IMR-90 (cell line): ENCODE data around the gene SLC17A3. TPM values are rescaled to one million over a fixed set of nuclear protein-coding genes. Genes with fewer than 3 reads are reported as not detected.

Experiments used
- ATAC-seq: fragments of 200-7000 bp; cut with Tn5 transposase; 2 replicates; pipeline ENCODE4 v1.9.1; 2020; ENCODE audit warnings: low read depth, mild to moderate bottlenecking, moderate library complexity
- BruUV-seq: library from RNA; stranded (reverse); fragments of 400-500 nt; replicated peaks from 2 replicates; lab custom pipeline; 2021; lab: Mats Ljungman, UMichigan
- CTCF ChIA-PET: fragments of 300-600 bp; formaldehyde crosslinking; extraction: SDS; loops from one replicate; lab custom pipeline; 2021; ENCODE audit warnings: antibody characterized with exemption; lab: Yijun Ruan, JAX
- POLR2A ChIA-PET: fragments of 300-600 bp; sonication (Branson Sonifier 250); formaldehyde crosslinking; loops from one replicate; lab custom pipeline; 2022; ENCODE audit warnings: antibody characterized with exemption; ENCODE audit not compliant: unreplicated experiment; lab: Charles Lee
- DNase-seq: peaks from one replicate; pipeline ENCODE4 v3.0.0; 2013
- H2AFZ ChIP-seq: replicated peaks from 2 replicates; pipeline ENCODE3; 2013; ENCODE audit warnings: low read length, mild to moderate bottlenecking; ENCODE audit not compliant: poor library complexity
- H2AK5ac ChIP-seq: 2 replicates; pipeline ENCODE4 v1.6.1; 2013; ENCODE audit warnings: low read depth, low read length, inconsistent platforms
- H2AK9ac ChIP-seq: replicated peaks from 2 replicates; pipeline ENCODE3; 2013; ENCODE audit warnings: mild to moderate bottlenecking, low read depth, low read length, moderate library complexity; ENCODE audit not compliant: poor library complexity
- H2BK120ac ChIP-seq: 2 replicates; pipeline ENCODE4 v1.6.1; 2013; ENCODE audit warnings: low read depth, low read length, inconsistent platforms
- H2BK15ac ChIP-seq: 3 replicates; pipeline ENCODE4 v1.6.1; 2013; ENCODE audit warnings: low read depth, low read length, inconsistent platforms
- H2BK20ac ChIP-seq: 2 replicates; pipeline ENCODE4 v1.6.1; 2013; ENCODE audit warnings: low read depth, mild to moderate bottlenecking, inconsistent platforms, low read length, moderate library complexity
- H2BK5ac ChIP-seq: 2 replicates; pipeline ENCODE4 v1.6.1; 2013; ENCODE audit warnings: mild to moderate bottlenecking, low read depth, low read length, inconsistent platforms; ENCODE audit not compliant: poor library complexity, severe bottlenecking
- H3K14ac ChIP-seq: replicated peaks from 2 replicates; pipeline ENCODE4 v1.6.1; 2013; ENCODE audit warnings: low read depth, low read length, inconsistent platforms
- H3K18ac ChIP-seq: 2 replicates; pipeline ENCODE4 v1.6.1; 2013; ENCODE audit warnings: low read depth, low read length, control low read depth
- H3K23ac ChIP-seq: 2 replicates; pipeline ENCODE4 v1.6.1; 2013; ENCODE audit warnings: low read depth, low read length, inconsistent platforms
- H3K27ac ChIP-seq: 2 replicates; pipeline ENCODE4 v1.5.1; 2013; ENCODE audit warnings: mild to moderate bottlenecking, control low read depth, low read length; ENCODE audit not compliant: insufficient read depth
- H3K27me3 ChIP-seq: 2 replicates; pipeline ENCODE4 v1.6.1; 2013; ENCODE audit warnings: low read length; ENCODE audit not compliant: control insufficient read depth, insufficient read depth
- H3K36me3 ChIP-seq: 2 replicates; pipeline ENCODE4 v1.6.1; 2013; ENCODE audit warnings: low read length, mixed read lengths; ENCODE audit not compliant: control insufficient read depth, insufficient read depth
- H3K4ac ChIP-seq: 2 replicates; pipeline ENCODE4 v1.6.1; 2013; ENCODE audit warnings: low read depth, low read length, inconsistent platforms
- H3K4me1 ChIP-seq: 2 replicates; pipeline ENCODE4 v1.6.1; 2013; ENCODE audit warnings: low read length, mixed read lengths; ENCODE audit not compliant: control insufficient read depth, insufficient read depth
- H3K4me2 ChIP-seq: 2 replicates; pipeline ENCODE4 v1.6.1; 2013; ENCODE audit warnings: low read depth, mild to moderate bottlenecking, control low read depth, low read length, moderate library complexity
- H3K4me3 ChIP-seq: 2 replicates; pipeline ENCODE4 v1.5.1; 2013; ENCODE audit warnings: low read depth, mild to moderate bottlenecking, control low read depth, low read length, moderate library complexity; ENCODE audit not compliant: insufficient read depth
- H3K56ac ChIP-seq: 2 replicates; pipeline ENCODE4 v1.6.1; 2013; ENCODE audit warnings: low read length, inconsistent platforms; ENCODE audit not compliant: insufficient read depth; ENCODE audit errors: extremely low read depth
- H3K79me1 ChIP-seq, 2 experiments: 2 replicates each; pipeline ENCODE4 v1.6.1; 2013; ENCODE audit warnings: low read length in 2 of 2, inconsistent platforms in 1 of 2, low read depth in 1 of 2
- H3K9ac ChIP-seq: 2 replicates; pipeline ENCODE4 v1.6.1; 2013; ENCODE audit warnings: low read depth, low read length, control low read depth
- H3K9me1 ChIP-seq: 2 replicates; pipeline ENCODE4 v1.6.1; 2013; ENCODE audit warnings: low read length, inconsistent platforms; ENCODE audit not compliant: insufficient read depth
- H3K9me3 ChIP-seq: 2 replicates; pipeline ENCODE4 v1.6.1; 2013; ENCODE audit warnings: low read length; ENCODE audit not compliant: control insufficient read depth, insufficient read depth
- H4K20me1 ChIP-seq: 2 replicates; pipeline ENCODE4 v1.6.1; 2013; ENCODE audit warnings: low read length, inconsistent platforms; ENCODE audit not compliant: insufficient read depth
- H4K5ac ChIP-seq: 2 replicates; pipeline ENCODE4 v1.6.1; 2013; ENCODE audit warnings: mild to moderate bottlenecking, low read depth, low read length, control low read depth
- H4K8ac ChIP-seq, 2 experiments: 2 replicates each; pipeline ENCODE4 v1.6.1; 2013; ENCODE audit warnings: low read depth in 2 of 2, low read length in 2 of 2, control low read depth in 1 of 2, inconsistent platforms in 1 of 2
- H4K91ac ChIP-seq: 2 replicates; pipeline ENCODE4 v1.6.1; 2013; ENCODE audit warnings: low read depth, low read length, inconsistent platforms; ENCODE audit not compliant: insufficient read depth
- BHLHE40 ChIP-seq: fragments of 150-350 bp; IDR thresholded peaks from 2 replicates; pipeline ENCODE4 v1.6.1; 2016; ENCODE audit warnings: mild to moderate bottlenecking, low read depth, low read length
- CEBPB ChIP-seq: IDR thresholded peaks from 2 replicates; pipeline ENCODE4 v1.6.1; 2012; ENCODE audit warnings: low read depth, low read length, improper control_type of control experiment
- MAFK ChIP-seq: IDR thresholded peaks from 2 replicates; pipeline ENCODE4 v1.6.1; 2012; ENCODE audit warnings: low read depth, low read length, improper control_type of control experiment
- MAZ ChIP-seq: IDR thresholded peaks from 2 replicates; pipeline ENCODE4 v1.6.1; 2012; ENCODE audit warnings: low read depth, mild to moderate bottlenecking, low read length, improper control_type of control experiment, moderate library complexity, borderline replicate concordance
- dilution Hi-C: fragments of 300-500 bp; cut with HindIII; formaldehyde crosslinking; loops from one replicate; pipeline ENCODE4 v1.14.3; 2018; ENCODE audit warnings: low sequenced_read_pairs; ENCODE audit not compliant: unreplicated experiment
- in situ Hi-C: fragments of 300-500 bp; cut with MboI; formaldehyde crosslinking; loops from 3 replicates; pipeline ENCODE4 v1.14.3; 2019; ENCODE audit warnings: low sequenced_read_pairs, inconsistent platforms, mixed read lengths
- intact Hi-C: fragments of 100-400 bp; cut with micrococcal nuclease; formaldehyde crosslinking; loops from 2 replicates; pipeline ENCODE4 v1.10.0; 2022
- polyA plus RNA-seq, 3 experiments: library from polyadenylated mRNA; depleted of rRNA; stranded (reverse); fragments of >200 nt; gene quantifications; 2 replicates each; pipeline ENCODE4 v1.2.3, GENCODE V29; 2012; ENCODE audit warnings: low replicate concordance in 1 of 3
- total RNA-seq: library from RNA; depleted of rRNA; stranded (reverse); fragments of >200 nt; gene quantifications from 2 replicates; pipeline ENCODE4 v1.2.3, GENCODE V29; 2012

The SLC17A3 gene
- total and polyA plus RNA-seq, 2 of the 4 experiments (the other 2 are of a cell fraction) = not detected

- Histone ChIP-seq H3K4me1 (no peaks in the 10 kb centered on the region), H4K5ac (no peak overlapping the region), H3K79me1 (no peaks in the 10 kb centered on the region), H2BK5ac (no peak overlapping the region), H3K9me1 (no peaks in the 10 kb centered on the region), H2BK120ac (no peak overlapping the region), H3K36me3 (no peaks in the 10 kb centered on the region), H2AFZ (no peak overlapping the region), H2AK9ac (no peak overlapping the region), H2BK15ac (no peak overlapping the region), H3K9ac (no peak overlapping the region), H4K91ac (no peak overlapping the region), H2BK20ac (no peak overlapping the region), H3K4me3 (no peak overlapping the region), H4K20me1 (no peaks in the 10 kb centered on the region), H3K14ac (no peak overlapping the region), H3K9me3 (no peaks in the 10 kb centered on the region), H3K27me3 (no peaks in the 10 kb centered on the region), H4K8ac (no peak overlapping the region), H3K56ac (no peak overlapping the region), H3K4me2 (no peak overlapping the region), H3K27ac (no peak overlapping the region), H3K23ac (no peak overlapping the region), H3K18ac (no peak overlapping the region), H3K4ac (no peak overlapping the region), H2AK5ac (no peak overlapping the region)
- POLR2A ChIA-PET = no interaction called here
- dilution Hi-C loops (no loop called here), in situ Hi-C loops (no loop called here), intact Hi-C loops (no loop called here)
- ATAC-seq = no peak
- no peak for TF ChIP-seq CEBPB
- no peak for TF ChIP-seq MAZ
- TF ChIP-seq MAFK = no peak
- TF ChIP-seq BHLHE40 = no peak
- DNase-seq = no peak
- CTCF ChIA-PET = no interaction called here
- no TSS peak for BruUV-seq
Measured at GRCh38 chr6:25892877-25893276, 18.8 kb upstream of the SLC17A3 start.
